NCI-H345 treated with DMSO at 0.1 percent for 48 hours (cell line): ENCODE measurements around the gene BBS10.
"Not testable (repeated sequence)": the region's sequence is repeated elsewhere in the genome, so short reads cannot be mapped to it uniquely, and the experiment has no call there.

Source experiments
- DNase-seq: peaks from one replicate; lab custom pipeline; 2025; ENCODE audit not compliant: unreplicated experiment; lab: John Stamatoyannopoulos, UW

The BBS10 gene

GRCh38 chr12:76332606-76333005, 15.6 kb downstream of the BBS10 start:
- DNase-seq = no peak

GRCh38 chr12:76329606-76330005, 18.6 kb downstream of the BBS10 start:
- no peak for DNase-seq

DNA sequence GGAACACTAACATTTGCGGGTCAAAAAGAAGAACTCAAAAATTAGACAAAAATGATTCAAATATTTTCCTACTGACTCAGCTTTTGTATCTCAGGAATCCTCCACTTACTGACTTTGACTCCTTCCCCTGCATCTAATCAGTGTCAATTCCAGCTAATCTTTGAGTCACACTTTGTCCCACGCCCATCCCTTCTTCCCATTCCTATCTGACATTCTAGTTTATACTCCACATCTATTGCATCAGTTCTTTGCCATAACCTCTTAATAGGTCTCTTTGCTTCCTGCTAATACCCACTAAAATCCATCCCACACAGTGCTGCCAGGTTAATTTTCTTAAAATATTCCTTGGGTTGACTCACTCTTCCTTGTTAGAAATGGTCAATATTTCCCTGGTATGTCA, 19.1 kb downstream of the BBS10 start:
- no peak for DNase-seq

DNA sequence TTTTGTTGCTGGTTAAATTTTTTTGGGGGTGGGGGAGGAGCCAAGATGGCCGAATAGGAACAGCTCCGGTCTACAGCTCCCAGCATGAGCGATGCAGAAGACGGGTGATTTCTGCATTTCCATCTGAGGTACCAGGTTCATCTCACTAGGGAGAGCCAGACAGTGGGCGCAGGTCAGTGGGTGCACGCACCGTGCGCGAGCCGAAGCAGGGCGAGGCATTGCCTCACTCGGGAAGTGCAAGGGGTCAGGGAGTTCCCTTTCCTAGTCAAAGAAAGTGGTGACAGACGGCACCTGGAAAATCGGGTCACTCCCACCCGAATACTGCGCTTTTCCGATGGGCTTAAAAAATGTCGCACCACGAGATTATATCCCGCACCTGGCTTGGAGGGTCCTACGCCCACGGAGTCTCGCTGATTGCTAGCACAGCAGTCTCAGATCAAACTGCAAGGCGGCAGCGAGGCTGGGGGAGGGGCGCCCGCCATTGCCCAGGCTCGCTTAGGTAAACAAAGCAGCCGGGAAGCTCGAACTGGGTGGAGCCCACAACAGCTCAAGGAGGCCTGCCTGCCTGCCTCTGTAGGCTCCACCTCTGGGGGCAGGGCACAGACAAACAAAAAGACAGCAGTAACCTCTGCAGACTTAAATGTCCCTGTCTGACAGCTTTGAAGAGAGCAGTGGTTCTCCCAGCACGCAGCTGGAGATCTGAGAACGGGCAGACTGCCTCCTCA, 28.5 kb downstream of the BBS10 start:
- DNase-seq = not testable (repeated sequence)

GRCh38 chr12:76318773-76319594, 29.2 kb downstream of the BBS10 start:
- no peak for DNase-seq

- DNase-seq = no peak
Measured at GRCh38 chr12:76317976-76318375, 30.2 kb downstream of the BBS10 start.

DNA sequence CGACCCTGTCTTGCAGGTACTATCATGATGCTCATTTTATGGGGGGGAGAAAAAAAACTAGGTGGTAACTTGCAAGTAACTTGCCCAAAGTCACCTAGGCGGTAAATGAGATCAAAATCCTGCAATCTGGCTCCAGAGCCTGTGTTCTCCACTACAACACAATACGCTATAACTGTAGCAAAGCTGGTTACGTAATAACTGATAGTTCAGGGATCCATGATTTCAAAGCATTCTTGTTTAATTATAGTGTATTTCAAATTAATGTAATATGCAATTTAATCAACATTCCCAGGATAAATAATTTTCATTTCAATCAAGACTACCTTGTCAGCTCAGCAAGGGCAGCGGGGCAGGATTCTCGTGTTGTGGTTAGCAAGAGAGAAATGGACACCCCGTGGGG, 31.7 kb downstream of the BBS10 start:
- no peak for DNase-seq

GRCh38 chr12:76313299-76313698, 34.9 kb downstream of the BBS10 start:
- no peak for DNase-seq

- no peak for DNase-seq
Measured at GRCh38 chr12:76312315-76312714, 35.9 kb downstream of the BBS10 start.

GRCh38 chr12:76311796-76312195, 36.4 kb downstream of the BBS10 start:
- no peak for DNase-seq

GRCh38 chr12:76310110-76310509, 38.1 kb downstream of the BBS10 start:
- DNase-seq = no peak

- no peak for DNase-seq
Measured at GRCh38 chr12:76308866-76309265, 39.3 kb downstream of the BBS10 start.

GRCh38 chr12:76307083-76307482, 41.1 kb downstream of the BBS10 start:
- no peak for DNase-seq

DNA sequence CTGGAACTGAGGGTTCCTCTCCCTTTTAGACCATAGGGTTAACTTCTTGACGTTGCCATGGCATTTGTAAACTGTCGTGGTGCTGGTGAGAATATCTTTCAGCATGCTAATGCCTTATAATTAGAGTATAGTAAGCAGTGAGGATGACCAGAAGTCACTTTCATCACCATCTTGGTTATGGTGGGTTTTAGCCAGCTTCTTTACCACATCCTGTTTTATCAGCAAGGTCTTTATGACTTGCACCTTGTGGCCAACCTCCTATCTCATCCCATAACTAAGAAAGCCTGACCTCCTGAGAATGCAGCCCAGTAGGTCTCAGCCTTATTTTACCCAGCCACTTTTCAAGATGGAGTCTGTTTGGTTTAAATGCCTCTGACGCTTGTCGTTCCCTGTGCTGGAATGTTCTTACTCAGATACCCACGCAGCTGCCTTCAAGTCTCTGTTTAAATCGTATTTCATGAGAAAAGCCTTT, 44.2 kb downstream of the BBS10 start:
- DNase-seq = no peak

DNA sequence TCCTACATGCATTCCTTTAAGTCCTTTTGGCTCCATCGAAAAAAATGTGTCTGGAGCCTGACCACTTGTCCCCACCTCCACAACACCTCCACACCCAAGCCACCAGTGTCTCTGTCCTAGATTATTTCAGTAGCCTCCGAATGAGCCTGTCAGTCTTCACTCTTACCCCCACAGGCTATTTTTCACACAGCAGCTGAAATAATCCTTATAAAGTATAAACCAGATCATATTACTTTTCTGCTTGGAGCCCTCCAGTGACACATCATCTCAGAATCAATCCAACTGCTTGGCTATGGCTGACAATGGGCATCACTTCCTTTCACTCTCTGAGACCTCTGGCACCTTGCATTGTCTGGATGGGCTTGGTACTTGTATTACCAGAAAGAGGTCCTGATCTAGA, 44.9 kb downstream of the BBS10 start:
- no peak for DNase-seq

- DNase-seq = no peak
Measured at GRCh38 chr12:76300297-76300665, 47.9 kb downstream of the BBS10 start.

GRCh38 chr12:76299536-76300296, 48.5 kb downstream of the BBS10 start:
- DNase-seq = no peak
